Measurements from ENCODE around the gene SLC17A8. TPM values are rescaled to one million over a fixed set of nuclear protein-coding genes. Genes with fewer than 3 reads are reported as not detected.
A peak's percentile ranks its signal among the peaks of the same experiment; 100 is the strongest.

Gene SLC17A8
- total RNA-seq, 1 experiment from 2014 or later: not detected

DNA sequence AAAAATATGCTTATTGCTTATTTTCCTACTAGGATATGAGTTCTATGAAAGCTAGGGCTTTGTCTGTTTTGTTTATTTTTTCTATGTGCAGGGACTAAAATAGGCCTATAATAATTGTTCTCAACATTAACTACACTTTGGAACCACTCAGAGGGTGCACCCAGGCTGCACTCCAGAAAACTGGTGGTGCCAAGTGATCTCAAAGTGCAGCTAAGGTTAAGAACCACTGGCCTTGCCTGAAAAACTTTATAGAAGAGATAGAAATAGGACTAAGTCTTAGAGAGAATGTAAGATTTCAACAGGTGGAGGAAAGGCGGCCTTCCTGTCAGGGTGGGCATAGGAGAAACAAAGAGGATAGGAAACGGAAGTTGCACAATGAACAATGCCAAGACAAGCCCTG, 79.1 kb downstream of the SLC17A8 start:
- no peak overlapping the region for H3K4ac ChIP-seq (ENCODE audit: low read depth, low read length)
- no peaks in the 10 kb centered on the region for H3K27me3 ChIP-seq (ENCODE audit: insufficient read depth, low read length)
- H2BK20ac ChIP-seq (ENCODE audit: low read depth, low read length, poor library complexity, severe bottlenecking): no peak overlapping the region
- H2BK15ac ChIP-seq (ENCODE audit: low read depth, low read length): no peak overlapping the region
- H3K56ac ChIP-seq (ENCODE audit: insufficient read length, low read depth, low read length): no peak overlapping the region
- no peak overlapping the region for H4K91ac ChIP-seq (ENCODE audit: insufficient read length, low read depth, low read length)
- H4K20me1 ChIP-seq (ENCODE audit: control insufficient read depth, insufficient read depth, insufficient read length): no peaks in the 10 kb centered on the region
- TF ChIP-seq, protein P1, sequence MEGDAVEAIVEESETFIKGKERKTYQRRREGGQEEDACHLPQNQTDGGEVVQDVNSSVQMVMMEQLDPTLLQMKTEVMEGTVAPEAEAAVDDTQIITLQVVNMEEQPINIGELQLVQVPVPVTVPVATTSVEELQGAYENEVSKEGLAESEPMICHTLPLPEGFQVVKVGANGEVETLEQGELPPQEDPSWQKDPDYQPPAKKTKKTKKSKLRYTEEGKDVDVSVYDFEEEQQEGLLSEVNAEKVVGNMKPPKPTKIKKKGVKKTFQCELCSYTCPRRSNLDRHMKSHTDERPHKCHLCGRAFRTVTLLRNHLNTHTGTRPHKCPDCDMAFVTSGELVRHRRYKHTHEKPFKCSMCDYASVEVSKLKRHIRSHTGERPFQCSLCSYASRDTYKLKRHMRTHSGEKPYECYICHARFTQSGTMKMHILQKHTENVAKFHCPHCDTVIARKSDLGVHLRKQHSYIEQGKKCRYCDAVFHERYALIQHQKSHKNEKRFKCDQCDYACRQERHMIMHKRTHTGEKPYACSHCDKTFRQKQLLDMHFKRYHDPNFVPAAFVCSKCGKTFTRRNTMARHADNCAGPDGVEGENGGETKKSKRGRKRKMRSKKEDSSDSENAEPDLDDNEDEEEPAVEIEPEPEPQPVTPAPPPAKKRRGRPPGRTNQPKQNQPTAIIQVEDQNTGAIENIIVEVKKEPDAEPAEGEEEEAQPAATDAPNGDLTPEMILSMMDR (conservative IDR thresholded peaks at IDR 0.05): no peak
- H2BK120ac ChIP-seq (ENCODE audit: low read depth, low read length, poor library complexity, severe bottlenecking): no peak overlapping the region
- no peak overlapping the region for H3K18ac ChIP-seq (ENCODE audit: insufficient read length, low read depth, low read length)
- no peak overlapping the region for H3K14ac ChIP-seq (ENCODE audit: insufficient read depth, low read length)
- H4K8ac ChIP-seq (replicated peaks; ENCODE audit: insufficient read length, low read depth, low read length): no peak overlapping the region
- no peak overlapping the region for H3K9ac ChIP-seq (ENCODE audit: extremely low read depth, insufficient read length, low read length)
- no peak overlapping the region for H3K4me2 ChIP-seq (ENCODE audit: insufficient read depth, insufficient read length, low read length)
- no peak overlapping the region for H3T11ph ChIP-seq (ENCODE audit: low read length)
- H2AFZ ChIP-seq (ENCODE audit: low read length): no peak overlapping the region
- H3K9me3 ChIP-seq (ENCODE audit: control insufficient read depth, low read depth, low read length): no peaks in the 10 kb centered on the region
- no peaks in the 10 kb centered on the region; a peak in 1 of 7 replicates for H3K36me3 Mint-ChIP-seq (ENCODE audit: insufficient read depth in 1 of 3, low read depth in 3 of 3)
- H2AK5ac ChIP-seq (ENCODE audit: insufficient read length, low read length): no peak overlapping the region
- no peaks in the 10 kb centered on the region for H3K4me1 Mint-ChIP-seq
- H3K4me1 ChIP-seq (ENCODE audit: insufficient read depth, low read length): no peaks in the 10 kb centered on the region
- H4K5ac ChIP-seq (ENCODE audit: insufficient read length, low read depth, low read length): no peak overlapping the region
- no peak overlapping the region for H3K27ac ChIP-seq (ENCODE audit: insufficient read length, low read depth, low read length)
- no peaks in the 10 kb centered on the region for H3K79me2 ChIP-seq (ENCODE audit: insufficient read depth, low read length)
- WGBS (ENCODE audit: extremely low coverage, insufficient read length, low lambda C conversion rate): no CpG with 5 or more reads among the region's 2 CpGs
- H3K23ac ChIP-seq (ENCODE audit: insufficient read length, low read depth, low read length): no peak overlapping the region
- no peak overlapping the region for H2BK12ac ChIP-seq (ENCODE audit: insufficient read length, low read depth, low read length)
- H3K9me3 Mint-ChIP-seq: peaks cover 0 to 2% of the 10 kb centered on the region in 2 experiments; a peak in 3 of 5 replicates
- DNase-seq: no peak
- H2BK5ac ChIP-seq (ENCODE audit: insufficient read length, low read length): no peak overlapping the region
- no peaks in the 10 kb centered on the region for H3K27me3 Mint-ChIP-seq (ENCODE audit: low read depth)
- H3K4me3 Mint-ChIP-seq: no peak overlapping the region
- no peaks in the 10 kb centered on the region for H3K23me2 ChIP-seq (ENCODE audit: insufficient read length, low read depth, low read length, poor library complexity, severe bottlenecking)
- H3K27ac Mint-ChIP-seq: peak overlapping the region in 1 of 3 experiments; percentile 5; a peak in 1 of 7 replicates
- no peaks in the 10 kb centered on the region for H3K79me1 ChIP-seq (ENCODE audit: insufficient read depth, low read depth, low read length, poor library complexity, severe bottlenecking)
